ENCODE results near the gene RNH1.
"Not testable (repeated sequence)": the region's sequence is repeated elsewhere in the genome, so short reads cannot be mapped to it uniquely, and the experiment has no call there.

Gene RNH1

GRCh38 chr11:473962-474785 is 32.9 kb downstream of the RNH1 start:
- DNase-seq: no peak

- DNase-seq: no peak
Measured at GRCh38 chr11:473415-473814, 33.6 kb downstream of the RNH1 start.

- no peak for DNase-seq
Measured at GRCh38 chr11:472816-473215, 34.2 kb downstream of the RNH1 start.

GRCh38 chr11:472272-472671 is 34.8 kb downstream of the RNH1 start:
- no peak for DNase-seq

GRCh38 chr11:471468-472145 is 35.4 kb downstream of the RNH1 start:
- no peak for DNase-seq

GRCh38 chr11:469684-470560 is 37.1 kb downstream of the RNH1 start:
- peak; percentile 28 for DNase-seq

- DNase-seq: not testable (repeated sequence)
Measured at GRCh38 chr11:469026-469683, 37.9 kb downstream of the RNH1 start.

- DNase-seq: no peak
Measured at GRCh38 chr11:468493-468892, 38.5 kb downstream of the RNH1 start.

GRCh38 chr11:468036-468435 is 39.0 kb downstream of the RNH1 start:
- DNase-seq: no peak

GRCh38 chr11:465896-466530 is 41.0 kb downstream of the RNH1 start:
- DNase-seq: peak; percentile 48

GRCh38 chr11:464316-464715 is 42.7 kb downstream of the RNH1 start:
- no peak for DNase-seq

- no peak for DNase-seq
Measured at GRCh38 chr11:462107-462890, 44.7 kb downstream of the RNH1 start.

- no peak for DNase-seq
Measured at GRCh38 chr11:461626-462025, 45.4 kb downstream of the RNH1 start.

- no peak for DNase-seq
Measured at GRCh38 chr11:460331-461199, 46.5 kb downstream of the RNH1 start.

- no peak for DNase-seq
Measured at GRCh38 chr11:459511-460220, 47.4 kb downstream of the RNH1 start.

GRCh38 chr11:457111-457760 is 49.8 kb downstream of the RNH1 start:
- no peak for DNase-seq

- peak; percentile 31 for DNase-seq
Measured at GRCh38 chr11:456533-456932, 50.5 kb downstream of the RNH1 start.

- no peak for DNase-seq
Measured at GRCh38 chr11:455566-456147, 51.4 kb downstream of the RNH1 start.
